ENCODE data around the gene PCDHB10.
"Not testable (repeated sequence)": the region's sequence is repeated elsewhere in the genome, so short reads cannot be mapped to it uniquely, and the experiment has no call there.

PCDHB10 gene

GRCh38 chr5:141210281-141210680 is 18.1 kb downstream of the PCDHB10 start:
- not testable (repeated sequence) for H3K4me3 Mint-ChIP-seq; DNase-seq; H3K27ac Mint-ChIP-seq; H3K36me3 Mint-ChIP-seq (ENCODE audit: low read depth); H3K4me1 Mint-ChIP-seq (ENCODE audit: low read depth)
- Mint-ChIP-seq H3K27me3 (peaks cover 79% of the 10 kb centered on the region), H3K9me3 (peaks cover 13% of the 10 kb centered on the region)

- Mint-ChIP-seq H3K9me3 (peaks cover 14% of the 10 kb centered on the region), H3K27me3 (peaks cover 80% of the 10 kb centered on the region)
- DNase-seq; H3K27ac Mint-ChIP-seq; H3K36me3 Mint-ChIP-seq (ENCODE audit: low read depth); H3K4me1 Mint-ChIP-seq (ENCODE audit: low read depth); H3K4me3 Mint-ChIP-seq: not testable (repeated sequence)
Observed at GRCh38 chr5:141210849-141211248, 18.7 kb downstream of the PCDHB10 start.

- not testable (repeated sequence) for H3K27ac Mint-ChIP-seq; H3K4me3 Mint-ChIP-seq; H3K4me1 Mint-ChIP-seq (ENCODE audit: low read depth); DNase-seq
- H3K36me3 Mint-ChIP-seq (ENCODE audit: low read depth) = peaks cover 15% of the 10 kb centered on the region
- H3K27me3 Mint-ChIP-seq = peaks cover 74% of the 10 kb centered on the region
- peaks cover 25% of the 10 kb centered on the region for H3K9me3 Mint-ChIP-seq
Observed at GRCh38 chr5:141213656-141214339, 21.6 kb downstream of the PCDHB10 start, which contains the start of gene PCDHB13. PCDHB13 (plus strand) TSS chr5:141213919; CDS start chr5:141214124, 205 bp downstream.

DNA sequence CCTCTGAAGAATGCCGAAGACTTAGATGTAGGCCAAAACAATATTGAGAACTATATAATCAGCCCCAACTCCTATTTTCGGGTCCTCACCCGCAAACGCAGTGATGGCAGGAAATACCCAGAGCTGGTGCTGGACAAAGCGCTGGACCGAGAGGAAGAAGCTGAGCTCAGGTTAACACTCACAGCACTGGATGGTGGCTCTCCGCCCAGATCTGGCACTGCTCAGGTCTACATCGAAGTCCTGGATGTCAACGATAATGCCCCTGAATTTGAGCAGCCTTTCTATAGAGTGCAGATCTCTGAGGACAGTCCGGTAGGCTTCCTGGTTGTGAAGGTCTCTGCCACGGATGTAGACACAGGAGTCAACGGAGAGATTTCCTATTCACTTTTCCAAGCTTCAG is 22.4 kb downstream of the PCDHB10 start:
- not testable (repeated sequence) for H3K4me1 Mint-ChIP-seq (ENCODE audit: low read depth); H3K4me3 Mint-ChIP-seq; H3K27ac Mint-ChIP-seq; DNase-seq
- Mint-ChIP-seq H3K36me3 (ENCODE audit: low read depth) (peaks cover 16% of the 10 kb centered on the region), H3K9me3 (peaks cover 30% of the 10 kb centered on the region), H3K27me3 (peaks cover 71% of the 10 kb centered on the region)

GRCh38 chr5:141215504-141215903 is 23.4 kb downstream of the PCDHB10 start:
- not testable (repeated sequence) for H3K27ac Mint-ChIP-seq; DNase-seq; H3K4me3 Mint-ChIP-seq; H3K4me1 Mint-ChIP-seq (ENCODE audit: low read depth)
- Mint-ChIP-seq H3K9me3 (peaks cover 36% of the 10 kb centered on the region), H3K36me3 (ENCODE audit: low read depth) (peaks cover 16% of the 10 kb centered on the region), H3K27me3 (peaks cover 73% of the 10 kb centered on the region)

- H3K4me1 Mint-ChIP-seq (ENCODE audit: low read depth); DNase-seq; H3K27ac Mint-ChIP-seq; H3K4me3 Mint-ChIP-seq: not testable (repeated sequence)
- Mint-ChIP-seq H3K27me3 (peaks cover 75% of the 10 kb centered on the region), H3K36me3 (ENCODE audit: low read depth) (peaks cover 14% of the 10 kb centered on the region), H3K9me3 (peaks cover 33% of the 10 kb centered on the region)
Observed at GRCh38 chr5:141216035-141216434, 23.9 kb downstream of the PCDHB10 start.

GRCh38 chr5:141223112-141223783 is 31.1 kb downstream of the PCDHB10 start, which contains the start of gene PCDHB14:
PCDHB14 (plus strand) TSS chr5:141223343; CDS start chr5:141223506, 163 bp downstream.
- peak within 1 kb of the TSS; percentile 11 for H3K4me3 Mint-ChIP-seq
- peaks cover 21% of the 10 kb centered on the region for H3K9me3 Mint-ChIP-seq
- no peak for DNase-seq
- H3K27ac Mint-ChIP-seq = no peak within 1 kb of the TSS
- peaks cover 6% of the 10 kb centered on the region for H3K4me1 Mint-ChIP-seq (ENCODE audit: low read depth)
- H3K36me3 Mint-ChIP-seq (ENCODE audit: low read depth) = peaks cover 11% of the 10 kb centered on the region
- peaks cover 72% of the 10 kb centered on the region for H3K27me3 Mint-ChIP-seq

- H3K27me3 Mint-ChIP-seq = peaks cover 62% of the 10 kb centered on the region
- H3K4me3 Mint-ChIP-seq; DNase-seq; H3K36me3 Mint-ChIP-seq (ENCODE audit: low read depth); H3K4me1 Mint-ChIP-seq (ENCODE audit: low read depth); H3K27ac Mint-ChIP-seq: not testable (repeated sequence)
- H3K9me3 Mint-ChIP-seq = peaks cover 15% of the 10 kb centered on the region
Observed at GRCh38 chr5:141224844-141225243, 32.7 kb downstream of the PCDHB10 start.

GRCh38 chr5:141225421-141225820 is 33.3 kb downstream of the PCDHB10 start:
- H3K4me3 Mint-ChIP-seq; H3K4me1 Mint-ChIP-seq (ENCODE audit: low read depth); H3K36me3 Mint-ChIP-seq (ENCODE audit: low read depth); DNase-seq; H3K27ac Mint-ChIP-seq: not testable (repeated sequence)
- Mint-ChIP-seq H3K9me3 (peaks cover 10% of the 10 kb centered on the region), H3K27me3 (peaks cover 56% of the 10 kb centered on the region)

- Mint-ChIP-seq H3K4me1 (ENCODE audit: low read depth) (no peaks in the 10 kb centered on the region), H3K27me3 (peaks cover 45% of the 10 kb centered on the region), H3K27ac (no peak overlapping the region), H3K4me3 (no peak overlapping the region), H3K36me3 (ENCODE audit: low read depth) (peaks cover 17% of the 10 kb centered on the region), H3K9me3 (peaks cover 46% of the 10 kb centered on the region)
- no peak for DNase-seq
Observed at GRCh38 chr5:141234109-141234667, 42.0 kb downstream of the PCDHB10 start.

- not testable (repeated sequence) for DNase-seq; H3K4me1 Mint-ChIP-seq (ENCODE audit: low read depth); H3K27ac Mint-ChIP-seq; H3K4me3 Mint-ChIP-seq
- H3K36me3 Mint-ChIP-seq (ENCODE audit: low read depth) = peaks cover 22% of the 10 kb centered on the region
- peaks cover 62% of the 10 kb centered on the region for H3K27me3 Mint-ChIP-seq
- H3K9me3 Mint-ChIP-seq = peaks cover 62% of the 10 kb centered on the region
Observed at GRCh38 chr5:141235922-141236321, 43.8 kb downstream of the PCDHB10 start.

DNA sequence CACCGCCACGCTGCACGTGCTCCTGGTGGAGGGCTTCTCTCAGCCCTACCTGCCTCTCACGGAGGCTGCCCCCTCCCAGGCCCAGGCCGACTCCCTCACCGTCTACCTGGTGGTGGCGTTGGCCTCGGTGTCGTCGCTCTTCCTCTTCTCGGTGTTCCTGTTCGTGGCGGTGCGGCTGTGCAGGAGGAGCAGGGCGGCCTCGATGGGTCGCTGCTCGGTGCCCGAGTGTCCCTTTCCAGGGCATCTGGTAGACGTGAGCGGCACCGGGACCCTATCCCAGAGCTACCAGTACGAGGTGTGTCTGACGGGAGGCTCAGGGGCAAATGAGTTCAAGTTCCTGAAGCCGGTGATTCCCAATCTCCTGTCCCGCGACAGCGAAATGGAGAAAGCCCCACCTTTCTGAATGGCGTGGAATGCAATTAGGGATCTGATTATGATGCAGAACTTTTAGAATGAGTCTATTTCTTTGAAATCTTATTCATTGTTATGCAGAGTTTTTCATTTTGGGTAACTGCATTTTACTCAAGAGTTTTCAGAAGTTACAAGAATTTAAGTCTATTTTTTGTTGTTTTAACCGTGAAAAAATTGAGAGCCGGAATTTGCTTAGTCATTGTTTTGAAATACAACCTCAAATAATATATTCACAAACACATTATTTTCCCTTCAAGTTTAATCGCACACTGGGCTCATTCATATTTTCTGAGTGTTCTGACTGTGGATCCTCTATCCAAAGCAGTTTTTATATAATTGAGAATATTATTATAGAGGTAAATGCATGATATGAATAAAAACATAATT is 44.6 kb downstream of the PCDHB10 start:
- H3K4me3 Mint-ChIP-seq = no peak overlapping the region
- H3K4me1 Mint-ChIP-seq (ENCODE audit: low read depth) = no peaks in the 10 kb centered on the region
- peaks cover 70% of the 10 kb centered on the region for H3K27me3 Mint-ChIP-seq
- H3K9me3 Mint-ChIP-seq = peaks cover 62% of the 10 kb centered on the region
- peaks cover 28% of the 10 kb centered on the region for H3K36me3 Mint-ChIP-seq (ENCODE audit: low read depth)
- H3K27ac Mint-ChIP-seq = no peak overlapping the region
- DNase-seq = no peak

GRCh38 chr5:141241496-141241895 is 49.3 kb downstream of the PCDHB10 start:
- DNase-seq = no peak
- H3K9me3 Mint-ChIP-seq = peaks cover 65% of the 10 kb centered on the region
- H3K27me3 Mint-ChIP-seq = peaks cover 88% of the 10 kb centered on the region
- H3K27ac Mint-ChIP-seq = no peak overlapping the region
- peaks cover 4% of the 10 kb centered on the region for H3K4me1 Mint-ChIP-seq (ENCODE audit: low read depth)
- H3K36me3 Mint-ChIP-seq (ENCODE audit: low read depth) = peaks cover 43% of the 10 kb centered on the region
- no peak overlapping the region for H3K4me3 Mint-ChIP-seq

Measured in activated T-cell treated with anti-CD3 and anti-CD28 coated beads, Interleukin-2, amount 50 U/mL, for 24 hours (primary cell).